ENCODE measurements around the gene SOS1.
"Not testable (repeated sequence)": the region's sequence is repeated elsewhere in the genome, so short reads cannot be mapped to it uniquely, and the experiment has no call there.

SOS1 gene

GRCh38 chr2:38943784-38944183, 177.1 kb downstream of the SOS1 start:
- no peaks in the 10 kb centered on the region for H3K4me1 ChIP-seq (ENCODE audit: control insufficient read depth in 1 of 2, insufficient read depth in 2 of 2, low read length in 2 of 2)
- no peaks in the 10 kb centered on the region for H3K36me3 ChIP-seq (ENCODE audit: control insufficient read depth in 1 of 2, insufficient read depth in 2 of 2, low read length in 2 of 2)
- H3K27me3 ChIP-seq (ENCODE audit: control insufficient read depth in 1 of 2, insufficient read depth in 2 of 2, low read length in 2 of 2), result no peaks in the 10 kb centered on the region
- no peak overlapping the region for H3K9ac ChIP-seq (ENCODE audit: low read depth in 1 of 2, low read length in 2 of 2)
- H3K9me3 ChIP-seq (ENCODE audit: control insufficient read depth in 1 of 2, low read length in 2 of 2), result no peaks in the 10 kb centered on the region
- no peak overlapping the region for H3K27ac ChIP-seq (ENCODE audit: low read depth, low read length)
- no peak overlapping the region for H3K4me3 ChIP-seq (ENCODE audit: low read depth in 1 of 2, low read length in 2 of 2)

- Histone ChIP-seq H3K4me3 (ENCODE audit: low read depth in 1 of 2, low read length in 2 of 2) (no peak overlapping the region), H3K27ac (ENCODE audit: low read depth, low read length) (no peak overlapping the region), H3K27me3 (ENCODE audit: control insufficient read depth in 1 of 2, insufficient read depth in 2 of 2, low read length in 2 of 2) (no peaks in the 10 kb centered on the region), H3K9me3 (ENCODE audit: control insufficient read depth in 1 of 2, low read length in 2 of 2) (no peaks in the 10 kb centered on the region), H3K4me1 (ENCODE audit: control insufficient read depth in 1 of 2, insufficient read depth in 2 of 2, low read length in 2 of 2) (no peaks in the 10 kb centered on the region), H3K9ac (ENCODE audit: low read depth in 1 of 2, low read length in 2 of 2) (no peak overlapping the region), H3K36me3 (ENCODE audit: control insufficient read depth in 1 of 2, insufficient read depth in 2 of 2, low read length in 2 of 2) (no peaks in the 10 kb centered on the region)
Observed at GRCh38 chr2:38940746-38941145, 180.1 kb downstream of the SOS1 start.

- Histone ChIP-seq H3K4me3 (ENCODE audit: low read depth in 1 of 2, low read length in 2 of 2) (no peak overlapping the region), H3K9ac (ENCODE audit: low read depth in 1 of 2, low read length in 2 of 2) (no peak overlapping the region), H3K36me3 (ENCODE audit: control insufficient read depth in 1 of 2, insufficient read depth in 2 of 2, low read length in 2 of 2) (no peaks in the 10 kb centered on the region), H3K27me3 (ENCODE audit: control insufficient read depth in 1 of 2, insufficient read depth in 2 of 2, low read length in 2 of 2) (no peaks in the 10 kb centered on the region), H3K9me3 (ENCODE audit: control insufficient read depth in 1 of 2, low read length in 2 of 2) (no peaks in the 10 kb centered on the region), H3K27ac (ENCODE audit: low read depth, low read length) (no peak overlapping the region), H3K4me1 (ENCODE audit: control insufficient read depth in 1 of 2, insufficient read depth in 2 of 2, low read length in 2 of 2) (no peaks in the 10 kb centered on the region)
Observed at GRCh38 chr2:38937548-38937947, 183.3 kb downstream of the SOS1 start.

GRCh38 chr2:38936516-38936915, 184.3 kb downstream of the SOS1 start:
- H3K9me3 ChIP-seq (ENCODE audit: control insufficient read depth in 1 of 2, low read length in 2 of 2); H3K27ac ChIP-seq (ENCODE audit: low read depth, low read length); H3K4me3 ChIP-seq (ENCODE audit: low read depth in 1 of 2, low read length in 2 of 2); H3K27me3 ChIP-seq (ENCODE audit: control insufficient read depth in 1 of 2, insufficient read depth in 2 of 2, low read length in 2 of 2); H3K36me3 ChIP-seq (ENCODE audit: control insufficient read depth in 1 of 2, insufficient read depth in 2 of 2, low read length in 2 of 2); H3K4me1 ChIP-seq (ENCODE audit: control insufficient read depth in 1 of 2, insufficient read depth in 2 of 2, low read length in 2 of 2); H3K9ac ChIP-seq (ENCODE audit: low read depth in 1 of 2, low read length in 2 of 2): not testable (repeated sequence)

GRCh38 chr2:38935568-38936172, 185.2 kb downstream of the SOS1 start:
- Histone ChIP-seq H3K4me3 (ENCODE audit: low read depth in 1 of 2, low read length in 2 of 2) (no peak overlapping the region), H3K9ac (ENCODE audit: low read depth in 1 of 2, low read length in 2 of 2) (no peak overlapping the region), H3K27me3 (ENCODE audit: control insufficient read depth in 1 of 2, insufficient read depth in 2 of 2, low read length in 2 of 2) (no peaks in the 10 kb centered on the region), H3K9me3 (ENCODE audit: control insufficient read depth in 1 of 2, low read length in 2 of 2) (no peaks in the 10 kb centered on the region), H3K4me1 (ENCODE audit: control insufficient read depth in 1 of 2, insufficient read depth in 2 of 2, low read length in 2 of 2) (no peaks in the 10 kb centered on the region), H3K36me3 (ENCODE audit: control insufficient read depth in 1 of 2, insufficient read depth in 2 of 2, low read length in 2 of 2) (no peaks in the 10 kb centered on the region), H3K27ac (ENCODE audit: low read depth, low read length) (no peak overlapping the region)

GRCh38 chr2:38934742-38935141, 186.1 kb downstream of the SOS1 start:
- Histone ChIP-seq H3K9me3 (ENCODE audit: control insufficient read depth in 1 of 2, low read length in 2 of 2) (no peaks in the 10 kb centered on the region), H3K36me3 (ENCODE audit: control insufficient read depth in 1 of 2, insufficient read depth in 2 of 2, low read length in 2 of 2) (no peaks in the 10 kb centered on the region)

GRCh38 chr2:38933653-38934052, 187.2 kb downstream of the SOS1 start:
- H3K4me3 ChIP-seq (ENCODE audit: low read depth in 1 of 2, low read length in 2 of 2), result no peak overlapping the region
- H3K4me1 ChIP-seq (ENCODE audit: control insufficient read depth in 1 of 2, insufficient read depth in 2 of 2, low read length in 2 of 2), result no peaks in the 10 kb centered on the region
- no peak overlapping the region for H3K9ac ChIP-seq (ENCODE audit: low read depth in 1 of 2, low read length in 2 of 2)
- no peaks in the 10 kb centered on the region for H3K9me3 ChIP-seq (ENCODE audit: control insufficient read depth in 1 of 2, low read length in 2 of 2)
- H3K27ac ChIP-seq (ENCODE audit: low read depth, low read length), result no peak overlapping the region
- H3K27me3 ChIP-seq (ENCODE audit: control insufficient read depth in 1 of 2, insufficient read depth in 2 of 2, low read length in 2 of 2), result no peaks in the 10 kb centered on the region
- H3K36me3 ChIP-seq (ENCODE audit: control insufficient read depth in 1 of 2, insufficient read depth in 2 of 2, low read length in 2 of 2), result no peaks in the 10 kb centered on the region

More at GRCh38 chr2:38934742-38935141, 186.1 kb downstream of the SOS1 start:
- Histone ChIP-seq H3K27me3 (ENCODE audit: control insufficient read depth in 1 of 2, insufficient read depth in 2 of 2, low read length in 2 of 2) (no peaks in the 10 kb centered on the region), H3K9ac (ENCODE audit: low read depth in 1 of 2, low read length in 2 of 2) (no peak overlapping the region), H3K27ac (ENCODE audit: low read depth, low read length) (no peak overlapping the region), H3K4me3 (ENCODE audit: low read depth in 1 of 2, low read length in 2 of 2) (no peak overlapping the region), H3K4me1 (ENCODE audit: control insufficient read depth in 1 of 2, insufficient read depth in 2 of 2, low read length in 2 of 2) (no peaks in the 10 kb centered on the region)

GRCh38 chr2:38932586-38932985, 188.3 kb downstream of the SOS1 start:
- H3K4me3 ChIP-seq (ENCODE audit: low read depth in 1 of 2, low read length in 2 of 2), result no peak overlapping the region
- no peaks in the 10 kb centered on the region for H3K36me3 ChIP-seq (ENCODE audit: control insufficient read depth in 1 of 2, insufficient read depth in 2 of 2, low read length in 2 of 2)
- H3K4me1 ChIP-seq (ENCODE audit: control insufficient read depth in 1 of 2, insufficient read depth in 2 of 2, low read length in 2 of 2), result no peaks in the 10 kb centered on the region
- H3K27ac ChIP-seq (ENCODE audit: low read depth, low read length), result no peak overlapping the region
- no peaks in the 10 kb centered on the region for H3K9me3 ChIP-seq (ENCODE audit: control insufficient read depth in 1 of 2, low read length in 2 of 2)
- H3K27me3 ChIP-seq (ENCODE audit: control insufficient read depth in 1 of 2, insufficient read depth in 2 of 2, low read length in 2 of 2), result no peaks in the 10 kb centered on the region
- no peak overlapping the region for H3K9ac ChIP-seq (ENCODE audit: low read depth in 1 of 2, low read length in 2 of 2)
